HUDEP-2 (cell line): ENCODE results near the gene DMTF1.
A peak's percentile ranks its signal among the peaks of the same experiment; 100 is the strongest.
"Not testable (repeated sequence)": the region's sequence is repeated elsewhere in the genome, so short reads cannot be mapped to it uniquely, and the experiment has no call there.

Source experiments
- DNase-seq, 76 experiments: peaks; one replicate each; lab custom pipeline; 2025; ENCODE audit not compliant: unreplicated experiment in 76 of 76; lab: John Stamatoyannopoulos, UW

DMTF1 gene, protein sequence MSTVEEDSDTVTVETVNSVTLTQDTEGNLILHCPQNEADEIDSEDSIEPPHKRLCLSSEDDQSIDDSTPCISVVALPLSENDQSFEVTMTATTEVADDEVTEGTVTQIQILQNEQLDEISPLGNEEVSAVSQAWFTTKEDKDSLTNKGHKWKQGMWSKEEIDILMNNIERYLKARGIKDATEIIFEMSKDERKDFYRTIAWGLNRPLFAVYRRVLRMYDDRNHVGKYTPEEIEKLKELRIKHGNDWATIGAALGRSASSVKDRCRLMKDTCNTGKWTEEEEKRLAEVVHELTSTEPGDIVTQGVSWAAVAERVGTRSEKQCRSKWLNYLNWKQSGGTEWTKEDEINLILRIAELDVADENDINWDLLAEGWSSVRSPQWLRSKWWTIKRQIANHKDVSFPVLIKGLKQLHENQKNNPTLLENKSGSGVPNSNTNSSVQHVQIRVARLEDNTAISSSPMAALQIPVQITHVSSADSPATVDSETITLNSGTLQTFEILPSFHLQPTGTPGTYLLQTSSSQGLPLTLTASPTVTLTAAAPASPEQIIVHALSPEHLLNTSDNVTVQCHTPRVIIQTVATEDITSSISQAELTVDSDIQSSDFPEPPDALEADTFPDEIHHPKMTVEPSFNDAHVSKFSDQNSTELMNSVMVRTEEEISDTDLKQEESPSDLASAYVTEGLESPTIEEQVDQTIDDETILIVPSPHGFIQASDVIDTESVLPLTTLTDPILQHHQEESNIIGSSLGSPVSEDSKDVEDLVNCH

DNA sequence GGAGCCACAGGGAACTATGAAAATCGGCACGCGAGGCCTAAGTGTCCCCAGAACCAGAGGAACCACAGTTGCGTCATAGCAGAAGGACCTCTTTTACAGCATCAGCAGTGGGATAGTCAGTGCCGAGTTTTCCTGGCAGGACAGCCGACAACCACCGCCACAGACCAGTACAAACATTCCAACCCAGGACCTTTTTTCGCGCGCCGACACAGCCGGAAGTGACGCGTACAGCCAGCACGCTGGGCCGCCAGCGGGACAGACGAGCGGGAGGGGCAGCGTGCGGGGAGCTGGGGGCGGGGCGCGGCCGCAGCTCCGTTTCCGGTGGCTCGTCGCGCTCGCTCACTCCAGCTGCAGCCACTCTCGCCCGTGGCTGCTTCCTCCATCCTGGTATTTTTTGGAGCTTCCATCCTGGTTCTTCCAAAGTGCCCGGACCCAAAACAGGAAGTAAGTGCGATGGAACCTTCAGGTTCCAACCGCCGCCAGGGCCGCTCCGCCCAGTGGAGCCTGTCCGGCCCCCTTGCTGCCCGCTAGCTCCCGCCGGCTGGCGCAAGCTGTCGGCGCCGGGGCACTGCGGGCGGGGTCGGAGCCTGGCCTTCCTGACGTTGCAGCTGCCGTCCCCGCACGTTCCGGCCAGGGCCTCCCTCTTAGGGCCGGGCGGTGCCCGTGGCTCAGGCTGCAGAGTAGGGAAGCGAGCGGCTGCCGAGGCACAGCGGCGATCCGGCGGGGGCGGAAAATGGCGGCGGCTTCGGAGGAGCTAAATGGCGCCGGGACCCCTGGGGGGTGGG is at the start of gene DMTF1:
Gene DMTF1 (plus strand): TSS at position 342 of the 785 bp plus-strand sequence. CDS start 12,489 bp downstream, outside the sequence.
- DNase-seq, result peak in 75 of 76 experiments; percentile 49 to 95 (median 86)

DNA sequence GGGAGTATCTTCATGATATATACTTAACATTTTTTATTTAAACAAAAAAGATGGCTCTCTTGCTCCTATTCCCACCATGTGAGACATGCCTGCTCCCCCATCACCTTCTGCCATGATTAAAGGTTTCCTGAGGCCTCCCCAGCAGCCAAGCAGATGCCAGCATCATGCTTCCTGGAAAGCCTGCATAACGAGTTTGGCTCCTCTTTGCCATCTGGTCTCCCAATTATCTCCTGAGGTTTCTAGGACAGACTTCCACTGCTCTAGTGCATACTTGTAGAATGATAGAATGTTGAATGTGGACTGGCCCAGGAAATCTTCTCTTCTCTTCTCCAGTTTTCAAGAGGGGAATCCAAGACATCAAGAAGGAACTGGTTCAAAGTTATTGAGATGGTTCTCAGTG is 46.9 kb upstream of the DMTF1 start:
- DNase-seq, result no peak

DNA sequence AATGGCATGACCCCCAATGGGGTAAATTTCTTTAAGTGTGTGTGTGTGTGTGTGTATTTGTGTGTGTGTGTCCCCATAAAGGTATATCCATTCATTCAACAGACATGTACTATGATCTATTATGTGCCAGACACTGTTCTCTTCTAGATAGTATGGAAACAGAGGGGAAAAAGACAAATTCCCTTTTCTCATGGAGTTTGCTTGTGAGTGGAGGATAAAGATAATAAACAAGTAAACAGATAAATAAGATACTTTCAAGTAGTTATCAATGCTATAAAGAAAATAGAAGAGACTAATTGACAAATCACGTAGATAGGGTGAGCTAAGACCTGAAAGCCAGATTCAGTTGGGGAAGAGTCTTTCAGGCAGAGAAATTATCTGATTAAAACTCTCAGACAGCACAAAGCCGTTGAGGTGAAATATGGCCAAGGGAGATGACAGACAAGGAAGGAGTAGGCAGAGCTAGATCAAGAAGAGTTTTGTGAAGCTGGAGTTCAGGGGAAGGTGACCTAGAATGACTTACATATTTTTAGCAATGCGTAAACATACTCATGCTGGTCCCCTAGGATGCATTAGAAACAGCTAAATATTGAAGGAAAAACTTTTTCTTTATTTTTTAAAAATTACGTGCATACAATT is 45.2 kb upstream of the DMTF1 start:
- DNase-seq, result peak in 34 of 76 experiments; percentile 1 to 71 (median 32)

DNA sequence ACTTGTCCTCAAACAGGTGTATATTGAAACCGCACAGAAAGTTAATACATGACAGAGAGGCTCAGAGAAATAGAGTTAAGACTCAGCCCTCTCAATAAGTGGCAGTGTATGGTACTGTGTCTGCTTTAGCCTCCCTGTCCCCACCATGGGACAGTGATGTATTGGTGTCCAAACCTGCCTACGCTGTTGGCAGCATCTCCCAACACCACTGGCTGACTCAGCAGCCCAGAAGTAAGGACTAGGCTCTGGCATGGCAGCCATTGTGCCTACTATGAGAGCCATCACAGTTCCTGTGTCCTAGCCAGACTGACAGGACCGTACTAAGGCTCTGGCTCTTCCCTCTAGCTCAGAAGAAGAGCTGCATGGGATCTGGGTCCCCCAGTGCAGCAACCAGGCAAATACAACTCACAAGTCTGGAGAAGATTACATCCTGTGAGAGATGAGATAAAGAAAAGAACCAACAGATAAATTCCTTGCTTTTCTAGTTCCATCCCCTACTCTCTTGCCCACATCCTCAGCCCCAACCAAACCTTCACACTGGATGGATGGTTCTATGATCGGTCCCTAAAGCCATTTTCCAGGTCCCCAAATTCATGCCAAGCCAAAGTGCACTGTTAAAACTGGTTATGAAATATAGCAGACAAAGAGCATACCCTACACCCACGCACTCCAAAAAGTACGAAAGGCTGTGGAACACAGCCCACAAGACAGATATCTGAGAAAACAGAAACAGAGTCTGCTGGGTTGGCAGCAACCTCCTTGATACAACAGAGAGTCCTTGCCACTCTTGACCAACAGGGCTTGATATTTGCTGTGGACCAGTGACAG is 44.1 kb upstream of the DMTF1 start:
- DNase-seq, result peak in 72 of 76 experiments; percentile 1 to 89 (median 64)

DNA sequence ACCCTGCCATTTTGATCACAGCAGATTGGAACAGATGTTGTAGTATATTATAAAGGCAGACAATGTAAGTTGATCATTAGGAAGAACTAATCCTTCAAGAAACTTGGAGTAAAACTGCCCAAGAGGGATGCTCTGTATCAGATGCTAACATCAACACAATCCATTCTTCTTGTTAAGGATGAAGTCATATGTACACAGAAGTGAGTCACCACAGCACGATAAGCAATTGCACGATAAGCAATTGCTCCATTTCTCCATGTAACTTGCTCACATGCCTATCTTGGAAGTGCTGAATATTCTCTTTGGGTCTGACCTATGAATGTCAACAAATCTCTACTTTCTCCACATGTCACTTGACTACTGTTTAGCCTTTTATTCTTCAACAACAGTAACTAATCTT is 41.5 kb upstream of the DMTF1 start:
- peak in 34 of 76 experiments; percentile 2 to 62 (median 22) for DNase-seq

DNA sequence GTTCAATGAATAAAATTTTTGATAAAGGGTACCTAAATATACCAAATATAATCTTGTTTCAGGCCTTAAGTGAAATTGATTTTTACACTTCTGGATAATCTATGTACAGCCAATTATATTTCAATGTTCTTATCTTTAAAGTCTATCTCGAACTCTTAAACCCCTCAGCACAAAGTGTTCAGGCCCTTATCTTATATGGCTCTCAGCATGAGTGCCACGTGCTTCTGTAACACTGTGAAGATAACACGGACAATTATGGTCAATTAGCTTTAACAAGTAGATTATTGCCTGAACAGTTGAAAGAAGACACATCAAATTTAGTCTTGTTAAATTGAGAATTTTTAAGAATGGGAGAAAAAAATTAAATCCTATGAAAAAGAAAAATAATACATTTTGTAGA is 40.4 kb upstream of the DMTF1 start:
- DNase-seq, result peak in 27 of 76 experiments; percentile 1 to 71 (median 23)

DNA sequence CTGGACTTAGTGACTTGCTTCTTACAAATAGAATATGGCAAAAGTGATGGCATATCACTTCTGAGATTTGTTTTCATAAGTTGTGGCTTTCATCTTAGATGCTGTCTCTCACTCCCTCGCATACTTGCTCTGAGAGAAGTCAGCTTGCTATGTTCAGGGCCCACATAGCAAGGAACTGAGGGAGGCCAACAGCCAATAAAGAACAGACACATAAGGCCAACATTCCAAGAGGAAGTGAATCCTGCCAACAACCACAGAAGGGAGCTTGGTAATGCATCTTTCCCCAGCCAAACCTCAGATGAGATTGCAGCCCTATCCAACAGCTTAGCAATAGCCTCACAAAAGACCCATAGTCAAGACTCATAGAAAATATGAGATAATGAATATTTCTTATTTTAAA is 39.2 kb upstream of the DMTF1 start:
- DNase-seq, result no peak

DNA sequence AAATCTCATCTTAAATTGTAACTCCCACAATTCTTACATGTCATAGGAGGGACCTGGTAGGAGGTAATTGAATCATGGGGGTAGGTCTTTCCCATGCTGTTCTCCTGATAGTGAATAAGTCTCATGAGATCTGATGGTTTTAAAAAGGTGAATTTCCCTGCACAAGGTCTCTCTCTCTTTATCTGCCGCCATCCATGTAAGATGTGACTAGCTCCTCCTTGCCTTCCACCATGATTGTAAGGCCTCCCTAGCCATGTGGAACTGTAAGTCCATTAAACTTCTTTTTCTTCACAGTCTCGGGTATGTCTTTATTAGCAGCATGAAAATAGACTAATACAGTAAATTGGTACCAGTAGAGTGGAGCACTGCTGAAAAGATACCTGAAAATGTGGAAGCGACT is 38.3 kb upstream of the DMTF1 start:
- DNase-seq, result not testable (repeated sequence)

DNA sequence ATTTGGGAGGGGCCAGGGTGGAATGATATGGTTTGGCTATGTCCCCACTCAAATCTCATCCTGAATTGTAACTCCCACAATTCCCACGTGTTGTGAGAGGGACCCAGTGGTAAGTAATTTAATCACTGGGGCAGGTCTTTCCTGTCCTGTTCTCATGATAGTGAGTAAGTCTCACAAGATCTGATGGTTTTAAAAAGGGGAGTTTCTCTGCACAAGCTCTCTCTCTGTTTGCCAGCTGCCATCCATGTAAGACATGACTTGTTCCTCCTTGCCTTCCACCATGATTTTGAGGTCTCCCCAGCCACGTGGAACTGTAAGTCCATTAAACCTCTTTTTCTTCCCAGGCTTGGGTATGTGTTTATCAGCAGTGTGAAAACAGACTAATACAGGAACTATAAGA is 36.5 kb upstream of the DMTF1 start:
- not testable (repeated sequence) for DNase-seq

DNA sequence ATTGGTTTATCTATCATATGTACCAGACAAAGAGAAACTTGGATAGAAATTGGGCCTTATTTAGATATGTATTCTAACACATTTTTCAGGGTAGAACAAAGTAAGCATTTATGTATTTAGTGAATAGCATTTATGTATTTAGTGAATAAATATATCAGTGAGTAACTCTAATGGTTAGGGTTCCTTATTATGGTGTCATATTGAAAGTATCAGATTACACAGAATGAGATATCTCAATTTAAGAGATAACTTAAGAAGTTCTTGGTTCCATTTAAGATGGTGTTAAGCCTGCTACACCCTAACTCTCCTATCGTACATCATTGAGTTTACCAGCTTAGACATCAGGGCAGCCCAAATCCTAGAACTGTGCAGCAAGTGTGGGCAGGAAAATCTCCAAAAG is 35.9 kb upstream of the DMTF1 start:
- DNase-seq, result no peak

DNA sequence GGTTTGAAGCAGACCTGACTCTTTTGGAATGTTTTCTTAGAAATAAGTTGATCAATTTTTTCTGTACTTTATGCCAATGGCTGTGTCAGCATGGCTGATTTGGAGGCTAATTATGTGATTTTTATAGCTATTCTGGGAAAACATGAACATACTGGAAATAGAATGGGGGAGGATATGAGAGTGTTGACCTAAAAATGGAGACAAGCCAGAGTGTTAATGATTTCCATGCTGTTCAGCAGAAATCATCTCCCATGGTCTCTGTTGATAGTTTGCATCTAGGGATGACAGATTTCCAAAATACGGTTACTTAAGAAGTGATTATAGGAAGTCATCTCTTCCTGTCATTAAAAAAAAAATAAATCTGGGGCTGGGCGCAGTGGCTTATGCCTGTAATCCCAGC is 32.7 kb upstream of the DMTF1 start:
- no peak for DNase-seq

DNA sequence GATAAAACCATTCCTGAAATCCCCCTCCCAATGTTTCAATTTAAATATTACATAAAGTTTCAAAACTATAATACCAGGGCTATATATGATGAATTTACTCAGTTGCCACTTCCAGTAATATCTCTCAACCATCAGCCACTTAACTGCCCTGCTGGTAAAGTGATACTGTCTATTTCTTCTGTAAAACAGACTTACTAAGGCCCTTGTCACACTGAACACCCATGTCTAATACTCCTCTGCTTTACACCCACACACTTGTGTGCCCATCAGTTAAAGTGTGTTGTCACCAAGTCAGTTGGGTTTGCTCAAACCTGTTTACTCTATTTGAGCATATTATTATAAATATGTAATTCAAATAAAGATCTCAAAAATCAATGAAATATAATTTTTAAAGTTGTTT is 29.1 kb upstream of the DMTF1 start:
- DNase-seq, result peak in 41 of 76 experiments; percentile 5 to 86 (median 51)

DNA sequence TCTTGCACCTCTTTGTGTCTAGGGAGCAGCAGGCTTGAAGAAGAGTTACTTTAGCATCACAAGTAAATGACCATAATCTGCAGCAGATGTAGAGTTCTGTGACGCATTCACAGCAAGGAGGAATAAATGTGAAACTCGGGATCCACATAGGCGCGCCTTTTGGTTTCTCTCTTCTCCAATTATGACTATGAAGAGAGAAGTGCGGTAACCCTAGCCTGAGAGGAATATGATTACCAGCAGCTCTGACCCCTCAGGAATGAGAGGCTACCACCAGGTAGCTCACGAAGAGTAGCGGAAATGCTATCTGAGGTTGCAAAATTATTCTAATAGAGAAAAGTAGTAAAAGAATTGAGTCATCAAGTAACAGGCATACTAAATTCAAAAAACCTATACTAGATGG is 25.2 kb upstream of the DMTF1 start:
- no peak for DNase-seq

DNA sequence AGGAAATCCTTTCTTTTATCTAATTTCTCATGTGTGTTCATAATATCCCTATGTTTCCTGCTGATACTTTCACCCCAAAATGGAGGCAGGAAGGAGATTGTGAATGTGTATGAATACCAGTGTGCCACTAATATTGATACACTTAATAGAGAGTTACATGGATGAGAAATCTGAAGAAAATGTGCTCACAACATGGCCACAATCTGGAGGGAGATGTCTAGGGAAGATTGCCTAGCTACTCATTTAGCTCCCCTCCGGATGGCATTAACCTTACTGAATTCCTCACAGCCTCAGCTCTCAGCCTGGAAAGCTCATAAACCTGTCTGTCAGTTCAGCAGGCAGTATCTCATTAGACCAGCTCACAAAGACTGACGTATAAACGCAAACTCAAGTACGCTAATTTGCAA is 23.4 kb upstream of the DMTF1 start:
- no peak for DNase-seq

DNA sequence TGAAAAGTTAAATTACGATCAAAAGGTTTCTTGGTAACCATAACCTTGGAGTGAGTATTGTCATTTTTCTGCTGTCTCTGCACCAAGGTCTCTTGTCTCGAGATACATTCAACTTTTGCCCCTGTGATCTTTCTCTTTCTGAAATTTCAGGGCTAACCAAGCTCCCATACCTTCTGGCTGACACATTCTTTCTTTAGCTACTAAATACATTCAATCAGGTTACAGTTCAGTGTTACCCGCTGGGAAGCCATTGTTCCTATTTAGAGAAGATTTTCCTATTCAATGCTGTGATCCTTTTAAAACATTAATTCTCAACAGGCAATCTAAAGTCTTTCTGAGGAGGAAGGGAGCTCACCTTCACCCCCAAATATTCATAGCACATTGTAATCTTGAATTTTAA is 22.9 kb upstream of the DMTF1 start:
- no peak for DNase-seq

DNA sequence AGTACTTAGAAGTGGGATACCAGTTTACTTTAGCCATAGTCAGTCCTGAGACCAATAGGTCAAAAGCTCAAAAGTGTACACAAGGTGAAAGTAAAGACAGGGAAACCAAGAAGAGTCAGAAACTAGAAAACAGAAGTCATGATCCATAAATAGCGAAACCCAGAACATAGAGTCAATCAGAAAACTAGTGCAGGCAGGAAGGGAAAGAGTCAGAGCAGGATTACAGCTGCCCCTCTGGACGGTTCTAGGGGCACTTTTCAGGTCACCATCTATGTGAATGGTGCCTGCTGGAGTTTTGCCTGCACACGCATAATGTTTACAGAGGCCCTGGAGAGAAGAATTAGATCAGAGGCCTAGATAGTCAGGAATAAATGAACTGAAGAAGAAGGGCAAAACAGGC is 22.4 kb upstream of the DMTF1 start:
- DNase-seq, result no peak

DNA sequence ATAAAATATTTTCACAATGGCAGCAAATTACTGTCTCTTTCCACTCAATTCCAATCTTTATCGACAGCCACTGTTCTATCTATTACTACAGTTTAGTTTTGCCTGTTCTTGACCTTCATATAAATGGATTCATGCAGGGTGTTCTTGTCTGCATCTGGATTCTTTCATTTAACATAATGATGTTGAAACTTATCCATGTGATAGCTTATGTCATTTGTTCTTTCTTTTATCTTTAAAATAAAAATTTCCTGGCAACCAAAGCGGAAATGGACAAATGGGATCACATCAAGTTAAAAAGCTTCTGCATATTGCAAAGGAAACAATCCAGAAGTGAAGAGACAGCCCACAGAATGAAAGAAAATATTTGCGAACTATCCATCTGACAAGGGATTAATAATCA is 20.5 kb upstream of the DMTF1 start:
- DNase-seq, result no peak

DNA sequence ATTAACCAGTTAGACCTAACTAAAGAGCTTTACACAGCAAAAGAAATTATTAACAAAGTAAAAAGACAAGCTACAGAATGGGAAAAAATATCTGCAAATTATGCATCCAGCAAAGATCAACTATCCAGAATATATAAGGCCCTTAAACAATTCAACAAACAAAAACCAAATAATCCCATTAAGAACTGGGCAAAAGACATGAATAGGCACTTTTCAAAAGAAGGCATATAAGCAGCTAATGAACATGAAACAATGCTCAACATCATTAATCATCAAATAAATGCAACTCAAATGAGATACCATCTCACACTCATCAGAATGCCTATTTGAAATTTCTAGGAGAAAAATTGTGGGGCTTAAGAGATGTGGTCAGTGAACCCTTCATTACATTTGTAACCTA is 15.0 kb upstream of the DMTF1 start:
- no peak for DNase-seq

DNA sequence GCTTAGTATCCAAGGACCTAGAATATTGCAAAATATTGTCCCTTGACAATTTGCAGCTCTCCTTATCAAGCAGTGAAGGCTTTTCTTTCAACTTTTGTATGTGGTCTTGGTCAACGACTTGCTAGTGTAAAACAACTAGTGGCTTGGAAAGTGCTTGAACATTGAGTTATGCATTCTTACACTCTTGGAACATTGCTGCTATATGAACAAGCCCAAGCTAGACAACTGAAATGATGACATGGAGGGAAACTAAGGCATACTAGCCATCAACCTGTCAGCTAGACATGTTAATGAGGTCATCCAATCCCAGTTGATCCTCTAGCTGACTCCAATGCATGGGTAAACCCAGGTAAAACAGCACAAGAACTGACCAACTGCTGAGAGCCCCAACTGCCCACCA is 12.7 kb upstream of the DMTF1 start:
- DNase-seq, result no peak

DNA sequence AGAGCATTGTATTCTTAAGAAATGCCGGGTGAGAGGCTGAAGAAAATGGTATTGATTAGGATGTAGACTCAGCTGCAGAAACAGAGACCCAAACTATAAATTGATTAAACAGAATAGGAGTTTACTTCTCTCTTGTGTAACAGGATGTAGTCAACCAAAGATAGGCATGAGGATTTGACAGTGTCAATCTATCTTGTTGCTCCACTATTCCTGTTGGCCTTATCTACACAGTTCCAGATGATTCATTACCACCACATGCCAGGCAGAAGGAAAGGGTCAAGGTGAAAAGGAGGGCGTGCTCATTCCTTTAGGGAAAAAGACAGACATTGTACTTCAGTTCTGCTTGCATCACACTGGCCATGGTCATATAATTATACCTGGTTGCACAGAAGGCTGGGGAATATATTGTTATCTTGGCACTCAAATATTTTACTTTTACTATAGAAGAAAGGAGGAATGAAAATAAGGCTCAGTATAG is 11.9 kb upstream of the DMTF1 start:
- DNase-seq, result peak in 22 of 76 experiments; percentile 4 to 65 (median 18)
